ENCODE data around the gene FANCL. TPM values are rescaled to one million over a fixed set of nuclear protein-coding genes. Genes with fewer than 3 reads are reported as not detected.
"Not testable (repeated sequence)": the region's sequence is repeated elsewhere in the genome, so short reads cannot be mapped to it uniquely, and the experiment has no call there.

Gene FANCL
- total RNA-seq, 1 donor from 2014 or later, result 3.2 TPM

DNA sequence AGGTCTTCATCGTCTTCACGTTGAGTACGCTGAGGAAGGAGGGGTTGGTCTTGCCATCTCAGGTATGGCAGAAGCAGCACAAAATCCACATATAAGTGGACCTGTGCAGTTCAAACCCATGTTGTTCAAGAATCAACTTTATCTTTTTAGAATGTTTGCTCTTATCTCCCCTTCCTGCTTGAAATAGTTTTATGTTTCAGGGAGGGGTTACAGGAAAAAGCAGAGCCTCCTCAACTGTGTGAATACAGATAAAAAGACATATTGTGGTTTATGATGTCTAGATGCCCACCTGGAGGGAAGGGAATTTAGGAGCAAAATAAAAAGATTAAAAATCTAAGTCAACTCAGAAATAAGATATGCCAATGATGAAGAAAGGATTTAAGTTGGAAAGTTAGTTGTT, 118.6 kb downstream of the FANCL start:
- Histone ChIP-seq H3K27ac (no peak overlapping the region), H3K4me1 (no peaks in the 10 kb centered on the region), H3K9me3 (no peaks in the 10 kb centered on the region), H3K4me3 (no peak overlapping the region), H3K36me3 (peaks cover 0 to 5% of the 10 kb centered on the region in 2 donors), H3K27me3 (no peaks in the 10 kb centered on the region)
- no peak for DNase-seq (ENCODE audit: low spot score in 2 of 2)
- intact Hi-C loops (cut with DNase I), result no loop called here
- TF ChIP-seq, protein P1, sequence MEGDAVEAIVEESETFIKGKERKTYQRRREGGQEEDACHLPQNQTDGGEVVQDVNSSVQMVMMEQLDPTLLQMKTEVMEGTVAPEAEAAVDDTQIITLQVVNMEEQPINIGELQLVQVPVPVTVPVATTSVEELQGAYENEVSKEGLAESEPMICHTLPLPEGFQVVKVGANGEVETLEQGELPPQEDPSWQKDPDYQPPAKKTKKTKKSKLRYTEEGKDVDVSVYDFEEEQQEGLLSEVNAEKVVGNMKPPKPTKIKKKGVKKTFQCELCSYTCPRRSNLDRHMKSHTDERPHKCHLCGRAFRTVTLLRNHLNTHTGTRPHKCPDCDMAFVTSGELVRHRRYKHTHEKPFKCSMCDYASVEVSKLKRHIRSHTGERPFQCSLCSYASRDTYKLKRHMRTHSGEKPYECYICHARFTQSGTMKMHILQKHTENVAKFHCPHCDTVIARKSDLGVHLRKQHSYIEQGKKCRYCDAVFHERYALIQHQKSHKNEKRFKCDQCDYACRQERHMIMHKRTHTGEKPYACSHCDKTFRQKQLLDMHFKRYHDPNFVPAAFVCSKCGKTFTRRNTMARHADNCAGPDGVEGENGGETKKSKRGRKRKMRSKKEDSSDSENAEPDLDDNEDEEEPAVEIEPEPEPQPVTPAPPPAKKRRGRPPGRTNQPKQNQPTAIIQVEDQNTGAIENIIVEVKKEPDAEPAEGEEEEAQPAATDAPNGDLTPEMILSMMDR (IDR thresholded peaks at IDR 0.05), result no peak

DNA sequence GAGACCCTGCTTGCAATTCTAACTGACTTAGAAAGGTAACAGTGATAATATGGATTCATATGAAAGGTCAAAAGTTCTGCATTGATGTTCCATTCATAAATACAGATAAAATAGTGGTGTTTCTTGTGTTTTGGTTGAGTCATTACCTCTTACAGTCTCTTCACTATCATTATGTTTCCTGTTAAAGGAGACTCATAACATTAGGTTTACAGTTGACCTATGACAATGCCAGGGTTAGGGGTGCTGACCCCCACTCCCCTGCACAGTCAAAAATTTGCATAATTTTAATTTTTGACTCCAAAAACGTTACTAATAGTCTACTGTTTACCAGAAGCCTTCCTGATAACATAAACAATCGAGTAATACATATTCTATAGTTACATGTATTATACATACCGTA, 119.1 kb downstream of the FANCL start:
- DNase-seq (ENCODE audit: low spot score in 2 of 2), result no peak
- peaks cover 0 to 5% of the 10 kb centered on the region in 2 donors for H3K36me3 ChIP-seq
- H3K27ac ChIP-seq, result no peak overlapping the region
- no peak overlapping the region for H3K4me3 ChIP-seq
- intact Hi-C loops (cut with DNase I), result no loop called here
- no peaks in the 10 kb centered on the region for H3K9me3 ChIP-seq
- H3K27me3 ChIP-seq, result no peaks in the 10 kb centered on the region
- H3K4me1 ChIP-seq, result no peaks in the 10 kb centered on the region
- TF ChIP-seq, protein P1 (IDR thresholded peaks at IDR 0.05), result no peak

DNA sequence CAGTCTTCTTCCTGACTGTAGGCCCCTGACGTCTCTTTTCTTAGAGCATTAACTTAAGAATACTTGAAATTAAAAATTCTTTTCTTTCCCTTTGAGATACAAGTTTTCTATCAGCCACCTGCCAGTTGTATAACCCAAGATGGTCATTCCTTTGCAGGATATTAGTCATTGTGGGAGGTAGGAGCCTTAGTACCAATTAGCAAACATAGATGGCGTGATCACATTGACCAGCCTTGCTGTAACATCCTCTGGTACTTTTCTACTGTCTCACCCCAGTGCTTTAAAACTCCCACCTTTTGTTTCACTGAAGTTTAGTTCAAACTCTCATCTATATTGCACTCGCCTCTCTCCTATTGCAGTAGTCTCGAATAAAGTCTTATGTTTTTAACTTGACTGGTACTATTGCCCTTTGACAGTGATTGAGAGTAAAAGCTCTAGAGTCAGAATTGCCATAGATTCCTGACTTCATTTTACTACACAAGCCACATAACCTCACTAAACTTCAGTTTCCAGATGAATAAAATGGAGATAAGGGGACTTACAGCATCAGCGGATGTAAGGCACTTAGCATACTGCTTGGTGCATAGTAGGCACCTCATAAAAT, 120.4 kb downstream of the FANCL start:
- TF ChIP-seq, protein P1 (IDR thresholded peaks at IDR 0.05), result no peak
- Histone ChIP-seq H3K4me3 (no peak overlapping the region), H3K4me1 (no peaks in the 10 kb centered on the region), H3K9me3 (no peaks in the 10 kb centered on the region), H3K27ac (no peak overlapping the region), H3K27me3 (no peaks in the 10 kb centered on the region), H3K36me3 (peaks cover 0 to 5% of the 10 kb centered on the region in 2 donors)
- intact Hi-C loops (cut with DNase I), result no loop called here
- no peak for DNase-seq (ENCODE audit: low spot score in 2 of 2)

DNA sequence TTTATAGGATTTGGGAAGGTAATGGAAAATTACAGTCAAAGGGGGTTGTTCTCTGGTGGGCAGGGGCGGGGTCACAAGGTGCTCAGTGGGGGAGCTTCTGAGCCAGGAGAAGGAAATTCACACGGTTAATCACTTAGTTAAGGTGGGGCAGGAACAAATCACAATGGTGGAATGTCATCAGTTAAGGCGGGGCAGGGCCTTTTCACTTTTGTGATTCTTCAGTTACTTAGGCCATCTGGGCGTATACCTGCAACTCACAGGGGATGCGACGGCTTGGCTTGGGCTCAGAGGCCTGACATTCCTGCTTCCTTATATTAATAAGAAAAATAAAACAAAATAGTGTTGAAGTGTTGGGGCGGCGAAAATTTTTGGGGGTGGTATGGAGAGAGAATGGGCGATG, 127.6 kb downstream of the FANCL start:
- H3K36me3 ChIP-seq; DNase-seq (ENCODE audit: low spot score in 2 of 2); H3K27ac ChIP-seq; H3K9me3 ChIP-seq; H3K27me3 ChIP-seq; intact Hi-C loops (cut with DNase I); H3K4me1 ChIP-seq; H3K4me3 ChIP-seq: not testable (repeated sequence)

DNA sequence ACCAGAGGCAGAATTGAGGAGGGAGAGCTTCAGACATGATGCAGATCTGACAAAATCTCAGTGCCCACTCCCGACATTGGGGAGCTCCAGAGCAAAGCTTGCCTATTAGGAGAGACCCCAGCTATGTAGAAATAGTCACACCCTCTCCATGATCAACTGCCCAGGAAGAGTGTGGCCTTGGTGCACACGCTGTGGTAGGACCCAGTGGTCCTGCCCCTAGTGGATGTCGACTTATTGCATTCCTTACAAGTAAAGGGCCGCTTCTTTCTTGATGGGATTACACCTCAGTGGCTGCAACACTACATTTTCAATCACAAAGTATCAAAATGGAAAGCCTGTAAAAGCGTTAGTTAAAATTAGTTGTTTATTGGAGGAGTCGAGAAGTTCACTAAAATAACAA, 130.4 kb downstream of the FANCL start:
- DNase-seq (ENCODE audit: low spot score in 2 of 2), result no peak
- H3K27me3 ChIP-seq, result no peaks in the 10 kb centered on the region
- intact Hi-C loops (cut with DNase I), result no loop called here
- TF ChIP-seq, protein P1 (IDR thresholded peaks at IDR 0.05), result no peak
- H3K4me3 ChIP-seq, result no peak overlapping the region
- H3K9me3 ChIP-seq, result no peaks in the 10 kb centered on the region
- no peaks in the 10 kb centered on the region for H3K4me1 ChIP-seq
- H3K27ac ChIP-seq, result no peak overlapping the region
- H3K36me3 ChIP-seq, result no peaks in the 10 kb centered on the region

DNA sequence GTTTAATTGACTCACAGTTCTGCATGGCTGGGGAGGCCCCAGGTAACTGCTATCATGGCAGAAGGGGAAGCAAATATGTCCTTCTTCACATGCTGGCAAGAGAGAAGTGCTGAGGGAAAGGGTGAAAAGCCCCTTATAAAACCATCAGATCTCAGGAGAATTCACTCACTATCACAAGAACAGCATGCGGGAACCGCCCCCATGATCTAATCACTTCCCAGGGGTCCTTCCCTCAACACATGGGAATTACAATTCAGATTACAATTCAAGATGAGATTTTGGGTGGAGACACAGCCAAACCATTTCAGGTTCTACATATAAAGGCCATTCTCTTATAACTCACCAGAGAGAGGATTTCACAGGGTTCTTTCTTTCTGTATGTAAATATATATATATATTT, 131.6 kb downstream of the FANCL start:
- no peak overlapping the region for H3K4me3 ChIP-seq
- no peaks in the 10 kb centered on the region for H3K9me3 ChIP-seq
- H3K36me3 ChIP-seq, result no peaks in the 10 kb centered on the region
- no peaks in the 10 kb centered on the region for H3K4me1 ChIP-seq
- no peak for DNase-seq (ENCODE audit: low spot score in 2 of 2)
- TF ChIP-seq, protein P1 (IDR thresholded peaks at IDR 0.05), result no peak
- H3K27ac ChIP-seq, result no peak overlapping the region
- H3K27me3 ChIP-seq, result no peaks in the 10 kb centered on the region
- intact Hi-C loops (cut with DNase I), result no loop called here

Other genes starting within 250 kb of the FANCL start
- 15.8 TPM for gene VRK2, start 194.5 kb downstream of the FANCL start, total RNA-seq

Measured in ascending aorta (tissue), 2 donors.